ENCODE data around the gene APBB3.
"Not testable (repeated sequence)": the region's sequence is repeated elsewhere in the genome, so short reads cannot be mapped to it uniquely, and the experiment has no call there.

Gene APBB3, protein sequence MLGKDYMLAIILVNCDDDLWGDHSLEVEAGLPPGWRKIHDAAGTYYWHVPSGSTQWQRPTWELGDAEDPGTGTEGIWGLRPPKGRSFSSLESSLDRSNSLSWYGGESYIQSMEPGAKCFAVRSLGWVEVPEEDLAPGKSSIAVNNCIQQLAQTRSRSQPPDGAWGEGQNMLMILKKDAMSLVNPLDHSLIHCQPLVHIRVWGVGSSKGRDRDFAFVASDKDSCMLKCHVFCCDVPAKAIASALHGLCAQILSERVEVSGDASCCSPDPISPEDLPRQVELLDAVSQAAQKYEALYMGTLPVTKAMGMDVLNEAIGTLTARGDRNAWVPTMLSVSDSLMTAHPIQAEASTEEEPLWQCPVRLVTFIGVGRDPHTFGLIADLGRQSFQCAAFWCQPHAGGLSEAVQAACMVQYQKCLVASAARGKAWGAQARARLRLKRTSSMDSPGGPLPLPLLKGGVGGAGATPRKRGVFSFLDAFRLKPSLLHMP

DNA sequence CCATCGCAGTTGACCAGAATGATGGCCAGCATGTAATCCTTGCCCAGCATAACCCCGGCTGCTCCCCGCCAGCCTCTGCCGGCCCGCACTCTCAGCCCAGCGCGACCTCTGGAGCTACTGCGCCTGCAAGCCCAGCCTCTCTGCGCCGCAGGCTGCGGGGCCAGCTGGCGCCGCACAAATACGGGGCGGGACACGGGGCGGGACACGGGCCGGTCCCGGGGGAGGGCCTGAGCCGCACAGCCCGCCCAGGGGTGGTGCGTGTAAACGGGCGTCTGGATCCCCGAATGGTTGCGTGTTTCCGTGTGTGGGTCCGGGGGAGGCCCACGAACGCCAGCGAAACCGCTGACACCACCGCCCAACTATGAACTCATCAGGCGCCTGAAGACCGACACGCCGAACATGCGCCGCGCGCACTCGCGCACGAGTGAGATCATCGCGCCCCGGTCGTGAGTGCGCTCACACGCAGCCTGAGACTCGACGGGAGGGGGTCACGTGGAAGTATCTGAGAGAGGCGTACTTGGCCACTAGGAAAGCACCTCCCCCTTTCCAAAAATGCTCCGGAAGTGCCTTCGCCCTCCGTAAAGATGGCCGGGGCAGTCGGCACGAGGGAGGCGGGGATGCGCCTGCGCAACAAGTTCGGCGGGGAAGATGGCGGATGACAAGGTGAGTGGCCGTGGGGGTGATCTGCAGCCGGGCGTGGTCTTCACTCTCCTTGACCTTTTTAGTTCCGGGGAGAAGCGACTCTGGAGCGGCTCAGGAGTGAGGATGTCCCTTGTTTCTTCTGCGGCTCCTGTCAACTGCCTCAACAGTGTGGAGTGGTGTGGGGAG, at the start of gene APBB3, which contains the start of gene SLC35A4:
APBB3 (minus strand) TSS at position 403 of the 828 bp plus-strand sequence; CDS start at position 50, 353 bp downstream.
SLC35A4 (plus strand) TSS at position 633 of the 828 bp plus-strand sequence. CDS start 2,342 bp downstream, outside the sequence.
- DNase-seq (ENCODE audit: low read depth in 2 of 2) = peak; percentile 93 to 95

DNA sequence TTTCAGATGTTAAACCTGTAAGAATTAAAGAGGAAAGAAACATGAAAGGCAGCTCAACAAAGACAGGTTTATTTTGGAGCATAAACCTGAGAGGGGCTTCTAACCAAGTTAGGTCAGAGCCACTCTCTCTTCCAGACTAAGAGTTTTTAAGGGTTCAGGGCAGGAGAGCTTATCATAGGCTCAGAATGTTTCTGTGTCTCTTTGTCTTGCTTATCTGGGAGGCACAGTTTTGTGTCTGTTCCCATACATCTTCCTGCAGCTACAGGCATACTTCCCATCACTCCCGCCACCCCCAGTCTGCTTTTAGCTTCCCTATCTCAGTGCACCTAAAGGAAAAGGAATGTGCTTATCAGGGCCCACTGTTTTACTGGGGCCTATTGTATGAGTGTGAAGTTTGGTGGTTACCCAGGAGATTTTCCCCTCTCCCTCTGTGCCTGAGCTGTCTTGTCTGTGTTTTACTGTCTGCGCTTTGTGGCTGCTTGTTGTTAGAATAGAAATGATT, 46.7 kb upstream of the APBB3 start:
- DNase-seq (ENCODE audit: low read depth in 2 of 2) = no peak

DNA sequence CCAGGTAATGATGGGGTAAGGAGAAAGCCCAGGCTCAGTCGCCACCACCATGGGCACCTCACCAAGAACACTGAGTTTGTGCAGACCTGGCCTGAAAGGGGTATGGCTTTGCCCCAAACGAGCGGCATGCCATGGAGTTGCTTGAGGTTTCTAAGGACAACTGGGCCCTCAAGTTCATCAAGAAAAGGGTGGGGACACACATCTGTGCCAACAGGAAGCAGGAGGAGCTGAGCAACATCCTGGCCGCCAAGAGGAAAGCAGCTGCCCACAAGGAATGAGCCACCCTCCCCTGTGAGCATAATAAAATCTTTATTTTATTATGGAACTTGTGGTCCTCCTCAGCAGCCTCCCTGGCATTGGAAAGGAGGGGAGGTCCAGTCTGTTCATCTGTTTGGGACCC, 44.7 kb upstream of the APBB3 start:
- no peak for DNase-seq (ENCODE audit: low read depth in 2 of 2)

DNA sequence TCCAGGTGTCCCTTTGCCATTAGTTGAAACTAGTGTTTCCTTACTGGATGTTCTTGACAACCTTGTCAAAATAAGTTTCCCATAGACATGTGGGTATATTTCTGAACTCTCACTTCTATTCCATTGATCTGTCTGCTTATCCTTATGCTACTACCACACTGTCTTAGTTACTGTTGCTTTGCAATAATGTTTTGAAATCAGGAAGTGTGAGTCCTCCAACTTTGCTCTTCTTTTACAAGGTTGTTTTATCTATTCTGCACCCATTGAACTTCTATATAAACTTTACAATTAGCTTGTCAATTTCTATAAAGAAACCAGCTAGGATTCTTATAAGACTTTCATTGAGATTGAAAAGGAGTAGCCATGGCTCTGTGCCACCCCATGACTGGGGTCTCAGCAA, 44.3 kb upstream of the APBB3 start:
- no peak for DNase-seq (ENCODE audit: low read depth in 2 of 2)

DNA sequence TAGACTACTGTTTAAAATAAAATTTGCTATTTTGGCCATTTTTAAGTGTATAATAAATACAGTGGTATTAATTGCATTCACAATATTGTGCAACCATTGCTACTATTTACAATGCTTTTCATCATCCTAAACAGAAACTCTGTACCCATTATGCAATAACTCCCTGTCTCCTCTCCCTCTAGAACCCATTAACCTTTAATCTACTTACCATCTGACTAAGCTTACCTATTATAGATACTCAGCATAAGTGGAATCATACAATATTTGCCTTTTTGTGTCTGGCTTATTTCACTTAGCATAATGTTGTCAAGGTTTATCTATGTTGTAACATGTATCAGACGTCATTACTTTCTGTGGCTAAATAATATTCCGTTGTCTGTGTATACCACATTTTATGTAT, 42.6 kb upstream of the APBB3 start:
- DNase-seq (ENCODE audit: low read depth in 2 of 2) = no peak

DNA sequence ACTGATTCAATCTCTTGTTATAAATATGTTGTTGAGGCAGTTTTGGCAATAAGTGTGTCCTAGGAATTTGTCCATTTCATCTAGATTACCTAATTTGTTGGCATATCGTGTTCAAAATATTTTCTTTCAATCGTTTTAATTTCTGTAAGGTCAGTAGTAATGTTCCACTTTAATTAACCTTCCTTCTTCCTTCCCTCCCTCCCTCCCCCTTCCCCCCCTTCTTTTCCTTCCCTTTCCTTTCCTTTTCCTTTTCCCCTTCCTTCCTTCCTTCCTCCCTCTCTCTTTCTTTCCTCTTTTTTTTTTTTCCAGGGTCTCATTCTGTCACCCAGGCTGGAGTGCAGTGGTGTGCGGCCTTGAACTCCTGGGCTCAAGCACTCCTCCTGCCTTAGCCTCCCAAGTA, 41.5 kb upstream of the APBB3 start:
- DNase-seq (ENCODE audit: low read depth in 2 of 2) = no peak

DNA sequence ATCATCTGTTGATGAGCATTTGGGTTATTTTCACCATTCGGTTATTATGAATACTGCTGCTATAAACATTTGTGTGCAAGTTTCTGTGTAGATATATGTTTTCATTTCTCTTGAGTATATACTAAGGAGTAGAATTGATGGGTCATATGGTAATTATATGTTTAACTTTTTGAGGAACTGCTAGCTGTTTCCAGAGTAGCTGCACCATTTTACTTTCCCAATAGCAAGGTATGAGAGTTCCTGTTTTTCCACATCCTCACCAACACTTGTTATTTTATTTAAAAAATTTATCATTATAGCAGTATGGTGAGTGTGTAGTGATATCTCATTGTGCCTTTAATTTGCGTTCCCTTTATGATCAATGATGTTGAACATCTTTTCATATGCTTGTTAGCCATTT, 39.3 kb upstream of the APBB3 start:
- no peak for DNase-seq (ENCODE audit: low read depth in 2 of 2)

DNA sequence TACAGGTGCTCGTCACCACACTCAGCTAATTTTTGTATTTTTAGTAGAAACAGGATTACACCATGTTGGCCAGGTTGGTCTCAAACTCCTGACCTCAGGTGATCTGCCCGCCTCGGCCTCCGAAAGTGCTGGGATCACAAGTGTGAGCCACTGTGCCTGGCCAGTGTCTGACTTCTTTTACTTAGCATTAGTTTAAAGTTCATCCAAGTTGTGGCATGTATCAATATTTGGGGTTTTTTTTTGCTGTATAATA, 39.0 kb upstream of the APBB3 start:
- DNase-seq (ENCODE audit: low read depth in 2 of 2) = not testable (repeated sequence)

DNA sequence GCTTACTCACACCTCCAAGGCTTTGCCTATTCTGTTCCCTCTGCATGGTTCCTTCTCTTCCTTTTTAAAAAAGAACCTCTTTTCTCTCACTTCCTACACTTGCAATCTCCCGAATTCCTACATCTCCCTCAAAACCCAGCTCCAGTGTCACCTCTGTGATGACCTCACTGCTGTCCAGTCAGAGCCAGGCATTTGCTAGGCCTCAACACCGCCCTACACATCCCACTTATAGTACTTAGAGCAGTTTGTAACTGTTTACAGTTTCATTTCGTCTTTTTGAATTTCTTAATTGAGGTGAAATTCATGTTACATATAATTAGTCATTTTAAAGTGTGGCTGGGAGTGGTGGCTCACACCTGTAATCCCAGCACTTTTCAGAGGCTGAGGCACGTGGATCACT, 37.7 kb upstream of the APBB3 start:
- no peak for DNase-seq (ENCODE audit: low read depth in 2 of 2)

DNA sequence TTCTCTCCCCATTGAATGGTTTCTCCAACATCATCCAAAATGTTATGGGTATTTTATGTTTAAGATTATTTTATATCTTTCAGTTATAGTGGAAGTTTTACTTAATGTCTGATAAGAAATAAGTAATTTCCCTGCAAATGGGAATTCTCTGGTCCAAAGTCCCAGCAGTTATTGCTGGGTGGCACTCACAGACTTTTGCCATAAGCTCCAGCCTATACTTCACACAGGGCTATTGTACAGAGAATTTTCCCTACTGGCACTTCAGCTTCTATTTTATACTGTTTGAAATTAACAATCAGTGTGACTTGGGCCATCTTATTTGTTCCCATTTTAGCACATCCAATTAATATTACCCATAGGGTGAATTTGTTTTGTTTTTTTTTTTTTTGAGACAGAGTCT, 35.7 kb upstream of the APBB3 start:
- DNase-seq (ENCODE audit: low read depth in 2 of 2) = no peak

DNA sequence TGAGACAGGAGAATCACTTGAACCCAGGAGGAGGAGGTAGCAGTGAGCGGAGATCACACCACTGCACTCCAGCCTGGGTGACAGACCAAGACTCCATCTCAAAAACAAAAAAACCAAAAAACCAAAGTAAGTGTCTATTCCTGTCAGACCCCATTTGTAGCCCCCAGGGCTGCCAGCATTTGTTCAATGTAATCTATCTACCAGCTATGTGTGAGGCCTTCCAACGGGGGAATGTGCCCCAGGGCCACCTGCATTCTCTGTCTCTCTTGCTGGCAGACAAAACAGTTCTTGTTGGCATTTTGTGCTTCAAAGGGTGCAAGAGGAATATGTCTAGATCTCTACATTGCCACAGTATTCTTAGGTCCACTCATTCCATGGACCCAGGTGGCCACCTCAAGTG, 34.4 kb upstream of the APBB3 start:
- DNase-seq (ENCODE audit: low read depth in 2 of 2) = no peak

DNA sequence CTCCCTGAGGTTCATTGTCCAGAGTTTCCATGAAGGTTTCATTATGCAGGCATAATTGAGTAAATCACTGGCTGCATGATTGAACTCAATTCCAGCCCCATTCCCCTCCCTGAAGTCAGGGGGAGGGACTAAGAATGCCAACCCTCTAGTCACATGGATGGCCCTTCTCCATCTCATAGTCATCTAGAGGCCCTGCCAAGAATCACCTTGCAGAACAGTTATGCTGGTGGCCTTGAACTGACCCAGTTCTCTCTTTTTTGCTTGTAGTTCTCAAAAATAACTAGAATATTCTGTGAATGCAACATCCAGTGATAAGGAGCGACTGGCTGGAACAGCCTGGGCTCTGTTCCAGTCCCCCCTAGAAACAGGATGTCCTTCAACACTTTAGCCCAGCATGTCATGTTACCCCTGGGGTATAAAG, 31.9 kb upstream of the APBB3 start:
- DNase-seq (ENCODE audit: low read depth in 2 of 2) = no peak

DNA sequence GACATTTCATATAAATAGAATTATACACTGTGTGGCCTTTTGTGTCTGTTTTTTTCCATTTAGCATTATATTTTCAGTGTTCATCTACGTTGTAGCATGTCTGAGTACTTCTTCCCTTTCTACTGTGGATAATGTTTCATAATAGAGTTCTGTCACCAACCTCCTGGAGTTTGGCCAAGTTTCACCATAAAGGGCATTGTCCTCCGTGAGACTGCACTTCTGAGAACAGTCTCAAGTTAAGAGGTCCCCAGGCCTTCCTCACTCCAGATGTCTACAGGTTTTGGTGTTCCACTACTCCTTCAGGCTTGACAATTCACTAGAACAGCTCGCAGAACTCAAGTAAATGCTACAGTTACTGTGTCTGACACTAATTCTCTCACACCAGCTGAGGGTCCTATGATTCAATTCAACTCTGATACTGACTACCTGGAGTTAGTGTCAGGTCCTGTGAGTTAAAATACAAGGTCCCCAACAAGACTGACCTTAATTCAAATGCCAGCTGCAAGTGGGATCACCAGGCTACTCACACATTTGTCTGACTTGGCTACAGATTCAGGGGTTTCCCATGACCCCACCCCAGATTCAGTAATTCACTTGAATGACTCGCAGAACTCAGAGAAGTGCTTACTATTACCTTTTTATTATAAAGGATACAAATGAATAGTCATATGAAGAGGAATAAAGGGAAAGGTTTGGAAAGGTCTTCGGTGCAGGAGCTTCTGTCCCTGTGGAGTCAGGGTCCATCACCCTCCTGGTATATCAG, 31.3 kb upstream of the APBB3 start:
- no peak for DNase-seq (ENCODE audit: low read depth in 2 of 2)

DNA sequence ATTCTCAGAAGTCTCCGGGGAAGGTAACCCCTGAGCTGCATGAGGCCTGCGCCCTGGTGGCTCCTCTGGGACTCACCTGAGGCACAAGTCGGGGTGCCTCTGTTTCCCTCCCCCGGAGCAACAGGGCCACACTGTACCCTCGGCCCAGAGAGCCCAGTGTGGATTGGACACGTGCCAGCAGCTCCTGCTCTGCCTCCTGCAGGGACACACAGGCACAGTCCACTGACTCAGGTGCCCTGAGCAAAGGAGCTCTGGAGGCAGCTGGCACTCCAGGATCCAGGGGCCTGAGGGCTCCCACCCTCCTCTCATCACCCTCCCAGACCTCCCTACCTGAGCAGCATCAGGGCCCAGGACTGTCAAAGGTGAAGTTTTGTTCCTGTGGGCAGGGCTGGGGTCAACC, 29.8 kb upstream of the APBB3 start:
- DNase-seq (ENCODE audit: low read depth in 2 of 2) = no peak

DNA sequence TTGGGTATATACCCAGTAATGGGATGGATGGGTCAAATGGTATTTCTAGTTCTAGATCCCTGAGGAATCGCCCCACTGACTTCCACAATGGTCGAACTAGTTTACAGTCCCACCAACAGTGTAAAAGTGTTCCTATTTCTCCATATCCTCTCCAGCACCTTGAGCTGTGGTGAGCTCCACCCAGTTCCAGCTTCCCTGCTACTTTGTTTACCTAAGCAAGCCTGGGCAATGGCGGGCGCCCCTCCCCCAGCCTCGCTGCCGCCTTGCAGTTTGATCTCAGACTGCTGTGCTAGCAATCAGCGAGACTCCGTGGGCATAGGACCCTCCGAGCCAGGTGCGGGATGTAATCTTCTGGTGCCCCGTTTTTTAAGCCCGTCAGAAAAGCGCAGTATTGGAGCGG, 28.7 kb upstream of the APBB3 start:
- not testable (repeated sequence) for DNase-seq (ENCODE audit: low read depth in 2 of 2)

DNA sequence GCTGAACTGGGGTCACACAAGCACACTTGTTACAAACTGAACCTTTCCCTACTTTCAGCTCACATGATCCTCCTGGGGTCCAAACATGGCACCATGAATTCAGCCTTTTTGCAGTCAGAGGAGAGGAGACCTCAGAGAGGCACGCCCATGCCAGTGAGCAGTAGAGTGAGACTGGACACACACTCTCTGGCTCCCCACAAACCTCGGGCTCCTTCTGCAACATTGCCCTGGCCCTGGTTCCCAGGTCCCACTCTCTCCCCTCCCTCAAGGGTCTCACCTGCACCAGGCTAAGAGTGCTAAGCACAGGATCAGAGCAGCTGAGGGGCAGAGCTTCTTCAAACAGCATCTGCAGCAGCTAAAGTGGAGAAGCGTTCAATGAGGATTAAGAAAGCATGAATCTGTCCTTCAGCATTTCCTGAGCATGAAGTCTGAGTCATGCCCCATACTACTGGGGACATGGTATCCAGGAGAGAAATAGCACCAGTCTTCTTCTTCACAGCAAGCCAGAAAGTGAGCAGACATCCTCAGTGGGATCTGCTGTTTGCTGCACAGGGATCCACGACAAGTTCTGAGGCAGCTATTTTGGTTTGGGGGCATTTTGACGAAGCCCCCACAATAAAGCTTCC, 27.5 kb upstream of the APBB3 start:
- no peak for DNase-seq (ENCODE audit: low read depth in 2 of 2)

DNA sequence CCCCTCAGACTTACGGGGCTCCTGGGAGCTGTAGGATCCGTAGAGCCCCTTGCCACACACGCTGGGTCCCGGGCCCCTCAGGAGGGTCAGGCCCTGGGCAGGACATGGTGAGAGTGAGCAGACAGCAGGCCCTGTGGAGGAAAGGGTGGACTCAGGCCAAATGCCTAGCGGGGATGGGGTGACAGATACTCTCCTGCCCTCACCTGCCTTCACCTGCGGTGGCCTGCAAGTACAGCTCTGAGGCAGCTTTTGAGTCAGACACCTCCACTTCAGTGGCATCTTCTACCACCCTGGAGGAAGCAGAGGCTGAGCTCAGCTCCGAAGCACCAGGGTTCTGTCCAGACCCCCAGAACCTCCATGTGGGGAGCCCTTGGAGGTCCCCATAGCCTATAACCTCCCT, 26.5 kb upstream of the APBB3 start:
- no peak for DNase-seq (ENCODE audit: low read depth in 2 of 2)

DNA sequence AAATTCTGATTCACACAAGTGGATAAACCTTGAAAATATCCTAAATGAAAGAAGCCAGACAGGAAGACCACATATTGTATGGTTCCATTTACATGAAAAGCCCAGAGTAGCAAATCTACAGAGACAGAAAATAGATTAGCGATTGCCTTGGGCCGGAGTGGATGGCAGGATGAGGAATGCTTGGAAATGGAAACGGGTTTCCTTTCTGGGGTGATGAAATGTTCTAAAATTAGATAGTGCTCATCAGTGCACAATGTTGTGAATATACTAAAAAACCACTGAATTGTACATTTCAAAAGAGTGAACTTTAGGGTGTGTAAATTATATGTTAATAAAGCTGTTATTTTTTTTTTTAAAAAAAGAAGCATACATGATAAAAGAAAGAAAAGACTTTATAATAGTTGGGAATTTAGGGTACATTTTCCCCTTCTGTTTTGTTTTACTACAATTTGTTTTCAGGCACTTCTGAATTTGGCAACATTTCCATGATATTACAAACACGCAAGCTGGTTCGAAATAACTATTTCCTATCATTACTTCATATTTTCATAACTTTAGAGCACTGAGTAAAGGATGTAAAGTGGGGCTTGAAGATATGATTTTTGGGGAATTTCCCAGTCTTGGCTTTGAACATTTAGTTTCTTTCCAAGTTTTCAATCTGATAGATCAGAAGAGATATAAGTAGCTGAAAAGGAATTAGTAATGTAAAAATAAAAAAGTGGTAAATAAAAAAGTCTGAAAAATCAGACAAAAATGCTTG, 24.1 kb upstream of the APBB3 start:
- DNase-seq (ENCODE audit: low read depth in 2 of 2) = no peak

DNA sequence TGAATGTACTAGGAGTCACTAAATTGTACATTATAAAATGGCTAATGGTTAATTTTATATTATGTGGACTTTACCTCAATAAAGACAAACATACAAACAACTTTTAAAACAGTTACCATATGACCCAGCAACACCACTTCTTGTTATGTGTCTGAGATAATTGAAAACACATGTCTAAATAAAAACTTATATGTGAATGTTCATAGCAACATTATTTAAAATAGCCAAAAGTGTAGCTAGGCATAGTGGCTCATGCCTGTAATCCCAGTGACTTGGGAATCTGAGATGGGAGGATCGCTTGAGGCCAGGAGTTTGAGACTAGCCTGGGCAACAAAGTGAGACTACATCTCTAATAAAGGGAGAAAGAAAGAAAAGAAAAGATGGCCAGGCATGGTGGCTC, 23.1 kb upstream of the APBB3 start:
- DNase-seq (ENCODE audit: low read depth in 2 of 2) = no peak

DNA sequence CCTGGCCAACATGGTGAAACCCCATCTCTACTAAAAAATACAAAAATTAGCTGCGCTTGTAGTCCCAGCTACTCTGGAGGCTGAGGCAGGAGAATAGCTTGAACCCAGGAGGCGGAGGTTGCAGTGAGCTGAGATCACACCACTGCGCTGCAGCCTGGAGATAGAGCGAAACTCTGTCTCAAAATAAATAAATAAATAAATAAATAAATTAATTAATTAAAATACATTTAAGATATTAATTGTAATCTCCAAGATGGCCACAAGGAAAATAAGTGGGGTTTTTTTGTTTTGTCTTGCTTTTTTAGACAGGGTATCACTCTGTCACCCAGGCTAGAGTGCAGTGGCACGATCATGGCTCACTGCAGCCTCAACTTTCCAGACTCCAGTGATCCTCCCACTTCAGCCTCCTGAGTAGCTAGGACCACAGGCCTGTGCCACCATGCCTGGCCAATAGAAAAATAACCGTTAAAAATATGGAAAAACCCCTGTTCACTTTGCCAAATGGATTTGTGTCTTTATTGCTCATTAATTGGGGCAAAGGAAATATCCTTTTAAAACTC, 14.9 kb upstream of the APBB3 start:
- DNase-seq (ENCODE audit: low read depth in 2 of 2) = not testable (repeated sequence)
